ENCODE data around the gene MIDN. TPM values are rescaled to one million over a fixed set of nuclear protein-coding genes. Genes with fewer than 3 reads are reported as not detected.
"Not testable (repeated sequence)": the region's sequence is repeated elsewhere in the genome, so short reads cannot be mapped to it uniquely, and the experiment has no call there.

MIDN gene
- polyA plus RNA-seq, 1 donor from 2014 or later = 24.8 TPM

DNA sequence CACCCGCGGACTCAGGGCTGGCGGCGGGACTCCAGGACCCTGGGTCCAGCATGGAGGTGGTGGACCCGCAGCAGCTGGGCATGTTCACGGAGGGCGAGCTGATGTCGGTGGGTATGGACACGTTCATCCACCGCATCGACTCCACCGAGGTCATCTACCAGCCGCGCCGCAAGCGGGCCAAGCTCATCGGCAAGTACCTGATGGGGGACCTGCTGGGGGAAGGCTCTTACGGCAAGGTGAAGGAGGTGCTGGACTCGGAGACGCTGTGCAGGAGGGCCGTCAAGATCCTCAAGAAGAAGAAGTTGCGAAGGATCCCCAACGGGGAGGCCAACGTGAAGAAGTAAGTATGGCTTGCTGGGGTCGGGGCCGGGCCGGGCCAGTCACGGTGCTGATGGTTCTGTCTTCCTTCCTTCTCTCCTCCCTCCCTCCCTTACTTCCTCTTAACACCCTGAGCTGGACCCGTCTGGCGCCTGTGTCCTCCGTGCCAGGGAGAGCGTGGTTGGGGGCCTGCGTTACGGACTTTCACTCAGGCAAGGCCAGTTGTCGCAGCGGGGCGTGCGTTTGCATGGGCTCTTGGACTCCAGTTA lies 41.4 kb upstream of the MIDN start:
- H2AFZ ChIP-seq (ENCODE audit: low read depth, low read length) = no peak overlapping the region
- H3K9ac ChIP-seq (ENCODE audit: low read length) = peak overlapping the region; percentile 74
- H3K27ac ChIP-seq (ENCODE audit: low read length) = no peak overlapping the region
- H3K4me2 ChIP-seq (ENCODE audit: low read length) = peak overlapping the region; percentile 68
- H3K9me2 ChIP-seq (ENCODE audit: insufficient read depth, low read length) = no peaks in the 10 kb centered on the region
- H3K36me3 ChIP-seq (ENCODE audit: insufficient read depth, low read length) = no peaks in the 10 kb centered on the region
- H3K79me2 ChIP-seq (replicated peaks; ENCODE audit: insufficient read depth, low read length) = peaks cover 44% of the 10 kb centered on the region
- H3K27me3 ChIP-seq (ENCODE audit: insufficient read depth, low read depth, low read length) = no peaks in the 10 kb centered on the region
- peak overlapping the region; percentile 94 for H3K4me3 ChIP-seq (ENCODE audit: low read length)
- H3K9me3 ChIP-seq (ENCODE audit: low read length) = no peaks in the 10 kb centered on the region
- H3F3A ChIP-seq (ENCODE audit: insufficient read depth, low read length, poor library complexity, severe bottlenecking) = no peaks in the 10 kb centered on the region
- TF ChIP-seq EP300 (conservative IDR thresholded peaks at IDR 0.05; ENCODE audit: poor library complexity, severe bottlenecking) = no peak
- no peak for TF ChIP-seq POLR2AphosphoS5 (IDR thresholded peaks at IDR 0.05)
- TF ChIP-seq, protein P1, sequence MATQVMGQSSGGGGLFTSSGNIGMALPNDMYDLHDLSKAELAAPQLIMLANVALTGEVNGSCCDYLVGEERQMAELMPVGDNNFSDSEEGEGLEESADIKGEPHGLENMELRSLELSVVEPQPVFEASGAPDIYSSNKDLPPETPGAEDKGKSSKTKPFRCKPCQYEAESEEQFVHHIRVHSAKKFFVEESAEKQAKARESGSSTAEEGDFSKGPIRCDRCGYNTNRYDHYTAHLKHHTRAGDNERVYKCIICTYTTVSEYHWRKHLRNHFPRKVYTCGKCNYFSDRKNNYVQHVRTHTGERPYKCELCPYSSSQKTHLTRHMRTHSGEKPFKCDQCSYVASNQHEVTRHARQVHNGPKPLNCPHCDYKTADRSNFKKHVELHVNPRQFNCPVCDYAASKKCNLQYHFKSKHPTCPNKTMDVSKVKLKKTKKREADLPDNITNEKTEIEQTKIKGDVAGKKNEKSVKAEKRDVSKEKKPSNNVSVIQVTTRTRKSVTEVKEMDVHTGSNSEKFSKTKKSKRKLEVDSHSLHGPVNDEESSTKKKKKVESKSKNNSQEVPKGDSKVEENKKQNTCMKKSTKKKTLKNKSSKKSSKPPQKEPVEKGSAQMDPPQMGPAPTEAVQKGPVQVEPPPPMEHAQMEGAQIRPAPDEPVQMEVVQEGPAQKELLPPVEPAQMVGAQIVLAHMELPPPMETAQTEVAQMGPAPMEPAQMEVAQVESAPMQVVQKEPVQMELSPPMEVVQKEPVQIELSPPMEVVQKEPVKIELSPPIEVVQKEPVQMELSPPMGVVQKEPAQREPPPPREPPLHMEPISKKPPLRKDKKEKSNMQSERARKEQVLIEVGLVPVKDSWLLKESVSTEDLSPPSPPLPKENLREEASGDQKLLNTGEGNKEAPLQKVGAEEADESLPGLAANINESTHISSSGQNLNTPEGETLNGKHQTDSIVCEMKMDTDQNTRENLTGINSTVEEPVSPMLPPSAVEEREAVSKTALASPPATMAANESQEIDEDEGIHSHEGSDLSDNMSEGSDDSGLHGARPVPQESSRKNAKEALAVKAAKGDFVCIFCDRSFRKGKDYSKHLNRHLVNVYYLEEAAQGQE (IDR thresholded peaks at IDR 0.05; ENCODE audit: borderline replicate concordance) = no peak
- TF ChIP-seq SMC3 (conservative IDR thresholded peaks at IDR 0.05; ENCODE audit: poor library complexity) = no peak
- no peak for TF ChIP-seq EZH2 (IDR thresholded peaks at IDR 0.05; ENCODE audit: borderline replicate concordance, insufficient read depth, low read length, poor library complexity, severe bottlenecking)
- TF ChIP-seq RAD21 (conservative IDR thresholded peaks at IDR 0.05) = no peak
- TF ChIP-seq, protein P2, sequence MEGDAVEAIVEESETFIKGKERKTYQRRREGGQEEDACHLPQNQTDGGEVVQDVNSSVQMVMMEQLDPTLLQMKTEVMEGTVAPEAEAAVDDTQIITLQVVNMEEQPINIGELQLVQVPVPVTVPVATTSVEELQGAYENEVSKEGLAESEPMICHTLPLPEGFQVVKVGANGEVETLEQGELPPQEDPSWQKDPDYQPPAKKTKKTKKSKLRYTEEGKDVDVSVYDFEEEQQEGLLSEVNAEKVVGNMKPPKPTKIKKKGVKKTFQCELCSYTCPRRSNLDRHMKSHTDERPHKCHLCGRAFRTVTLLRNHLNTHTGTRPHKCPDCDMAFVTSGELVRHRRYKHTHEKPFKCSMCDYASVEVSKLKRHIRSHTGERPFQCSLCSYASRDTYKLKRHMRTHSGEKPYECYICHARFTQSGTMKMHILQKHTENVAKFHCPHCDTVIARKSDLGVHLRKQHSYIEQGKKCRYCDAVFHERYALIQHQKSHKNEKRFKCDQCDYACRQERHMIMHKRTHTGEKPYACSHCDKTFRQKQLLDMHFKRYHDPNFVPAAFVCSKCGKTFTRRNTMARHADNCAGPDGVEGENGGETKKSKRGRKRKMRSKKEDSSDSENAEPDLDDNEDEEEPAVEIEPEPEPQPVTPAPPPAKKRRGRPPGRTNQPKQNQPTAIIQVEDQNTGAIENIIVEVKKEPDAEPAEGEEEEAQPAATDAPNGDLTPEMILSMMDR (IDR thresholded peaks at IDR 0.05; ENCODE audit: poor library complexity, severe bottlenecking) = no peak
- no peak for TF ChIP-seq MXI1 (conservative IDR thresholded peaks at IDR 0.05; ENCODE audit: poor library complexity, severe bottlenecking)
- no peak for TF ChIP-seq TAF1 (IDR thresholded peaks at IDR 0.05; ENCODE audit: low read depth)
- peaks cover 11% of the 10 kb centered on the region for H4K20me1 ChIP-seq (ENCODE audit: insufficient read depth)

DNA sequence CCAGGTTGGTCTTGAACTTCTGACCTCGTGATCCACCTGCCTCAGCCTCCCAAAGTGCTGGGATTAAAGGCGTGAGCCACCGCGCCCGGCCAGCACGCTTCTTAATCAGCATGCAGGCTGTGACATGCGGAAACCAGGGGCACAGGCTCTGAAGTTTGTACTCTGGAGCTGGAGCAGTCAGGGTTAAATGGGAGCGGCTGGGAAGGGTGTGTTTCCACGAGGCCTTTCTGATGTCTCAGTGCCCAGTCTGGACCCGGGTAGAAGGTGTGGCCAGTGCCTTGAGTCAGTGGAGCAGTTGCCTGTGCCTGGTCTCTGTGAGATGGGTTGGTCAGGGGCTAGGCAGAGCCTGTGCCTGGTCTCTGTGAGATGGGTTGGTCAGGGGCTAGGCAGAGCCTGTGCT lies 39.6 kb upstream of the MIDN start:
- Histone ChIP-seq H4K20me1 (ENCODE audit: insufficient read depth) (peaks cover 11% of the 10 kb centered on the region), H3K79me2 (replicated peaks; ENCODE audit: insufficient read depth, low read length) (peaks cover 44% of the 10 kb centered on the region)
- not testable (repeated sequence) for H3K36me3 ChIP-seq (ENCODE audit: insufficient read depth, low read length); H3K27ac ChIP-seq (ENCODE audit: low read length); H3K27me3 ChIP-seq (ENCODE audit: insufficient read depth, low read depth, low read length); H3K4me2 ChIP-seq (ENCODE audit: low read length); H2AFZ ChIP-seq (ENCODE audit: low read depth, low read length); H3K4me3 ChIP-seq (ENCODE audit: low read length); H3K9me2 ChIP-seq (ENCODE audit: insufficient read depth, low read length); H3K9me3 ChIP-seq (ENCODE audit: low read length); H3K9ac ChIP-seq (ENCODE audit: low read length); H3F3A ChIP-seq (ENCODE audit: insufficient read depth, low read length, poor library complexity, severe bottlenecking)

DNA sequence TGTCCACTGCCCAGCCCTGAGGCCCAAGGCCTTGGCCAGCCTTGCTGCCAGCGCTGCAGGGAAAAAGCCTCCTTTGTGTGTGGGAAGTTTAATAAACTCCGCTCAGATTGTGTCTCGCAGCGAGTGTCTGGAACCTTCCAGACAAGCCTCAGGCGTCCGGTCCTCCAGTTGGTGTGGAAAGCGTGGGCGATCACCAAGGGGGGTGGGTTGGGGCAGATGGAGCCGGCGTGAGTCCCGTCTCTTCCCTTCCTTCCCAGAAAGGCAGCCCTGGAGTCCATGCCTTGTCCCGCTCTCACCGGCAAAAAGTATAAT lies 38.2 kb upstream of the MIDN start:
- H3K27ac ChIP-seq (ENCODE audit: low read length) = no peak overlapping the region
- H4K20me1 ChIP-seq (ENCODE audit: insufficient read depth) = peaks cover 11% of the 10 kb centered on the region
- H2AFZ ChIP-seq (ENCODE audit: low read depth, low read length) = no peak overlapping the region
- H3K4me2 ChIP-seq (ENCODE audit: low read length) = no peak overlapping the region
- TF ChIP-seq, protein P1 (IDR thresholded peaks at IDR 0.05; ENCODE audit: borderline replicate concordance) = no peak
- no peak for TF ChIP-seq EZH2 (IDR thresholded peaks at IDR 0.05; ENCODE audit: borderline replicate concordance, insufficient read depth, low read length, poor library complexity, severe bottlenecking)
- no peak for TF ChIP-seq TAF1 (IDR thresholded peaks at IDR 0.05; ENCODE audit: low read depth)
- TF ChIP-seq MXI1 (conservative IDR thresholded peaks at IDR 0.05; ENCODE audit: poor library complexity, severe bottlenecking) = no peak
- no peak for TF ChIP-seq EP300 (conservative IDR thresholded peaks at IDR 0.05; ENCODE audit: poor library complexity, severe bottlenecking)
- no peak for TF ChIP-seq SMC3 (conservative IDR thresholded peaks at IDR 0.05; ENCODE audit: poor library complexity)
- no peak for TF ChIP-seq POLR2AphosphoS5 (IDR thresholded peaks at IDR 0.05)
- TF ChIP-seq, protein P2 (IDR thresholded peaks at IDR 0.05; ENCODE audit: poor library complexity, severe bottlenecking) = no peak
- TF ChIP-seq RAD21 (conservative IDR thresholded peaks at IDR 0.05) = no peak
- H3K9me2 ChIP-seq (ENCODE audit: insufficient read depth, low read length) = no peaks in the 10 kb centered on the region
- H3K9ac ChIP-seq (ENCODE audit: low read length) = no peak overlapping the region
- H3K36me3 ChIP-seq (ENCODE audit: insufficient read depth, low read length) = no peaks in the 10 kb centered on the region
- H3K4me3 ChIP-seq (ENCODE audit: low read length) = no peak overlapping the region
- H3K9me3 ChIP-seq (ENCODE audit: low read length) = no peaks in the 10 kb centered on the region
- peaks cover 47% of the 10 kb centered on the region for H3K79me2 ChIP-seq (replicated peaks; ENCODE audit: insufficient read depth, low read length)
- no peaks in the 10 kb centered on the region for H3K27me3 ChIP-seq (ENCODE audit: insufficient read depth, low read depth, low read length)
- H3F3A ChIP-seq (ENCODE audit: insufficient read depth, low read length, poor library complexity, severe bottlenecking) = no peaks in the 10 kb centered on the region
